Measurements from ENCODE around the gene OXSR1.

OXSR1 gene

DNA sequence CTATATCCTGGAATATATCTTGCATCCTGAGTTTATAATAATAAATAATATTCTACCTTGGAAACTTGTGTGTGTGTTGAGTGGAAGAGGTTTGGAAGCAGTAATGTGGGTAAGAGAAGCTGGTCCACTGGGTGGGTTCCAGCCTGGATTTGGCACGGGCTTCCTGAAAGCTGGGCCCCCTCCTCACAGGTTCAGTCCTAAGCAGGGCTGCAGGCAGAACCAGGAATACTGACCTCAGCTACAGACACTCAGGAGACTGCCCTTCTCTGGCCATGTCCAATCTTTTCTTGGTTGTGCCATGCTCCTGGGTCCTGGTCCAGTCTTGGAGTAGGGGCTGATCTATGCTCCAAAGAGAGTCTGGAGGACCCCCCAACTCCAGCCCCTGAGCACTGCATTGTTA is 22.4 kb upstream of the OXSR1 start:
- no peak overlapping the region for H3K4me3 ChIP-seq (ENCODE audit: low read depth, low read length)
- no peak for DNase-seq (ENCODE audit: low read depth)
- TF ChIP-seq, protein P1, sequence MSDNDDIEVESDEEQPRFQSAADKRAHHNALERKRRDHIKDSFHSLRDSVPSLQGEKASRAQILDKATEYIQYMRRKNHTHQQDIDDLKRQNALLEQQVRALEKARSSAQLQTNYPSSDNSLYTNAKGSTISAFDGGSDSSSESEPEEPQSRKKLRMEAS (IDR thresholded peaks at IDR 0.05; ENCODE audit: low read depth, low read length) = no peak

DNA sequence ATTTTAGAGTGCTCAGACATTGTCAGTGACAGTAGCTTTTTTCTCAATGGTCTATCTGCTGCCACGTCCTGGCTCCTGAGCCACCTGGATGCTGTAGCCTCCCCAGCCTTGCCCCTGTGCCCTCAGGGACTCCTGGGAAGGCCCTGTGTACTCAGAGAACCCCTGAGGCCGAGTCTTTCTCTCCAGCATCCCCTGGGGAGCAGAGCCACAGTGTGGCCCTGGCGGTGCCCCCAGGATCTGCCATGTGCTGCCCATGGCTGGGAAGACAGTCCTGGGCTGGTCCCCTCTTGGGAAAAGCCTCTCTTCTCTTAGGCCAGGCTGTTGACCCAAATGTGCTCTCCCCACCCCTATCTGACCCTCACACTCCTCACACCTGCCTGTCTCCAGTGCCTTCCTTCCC is 21.8 kb upstream of the OXSR1 start:
- H3K4me3 ChIP-seq (ENCODE audit: low read depth, low read length) = no peak overlapping the region
- no peak for DNase-seq (ENCODE audit: low read depth)
- TF ChIP-seq POLR2A (IDR thresholded peaks at IDR 0.05; ENCODE audit: extremely low read depth, insufficient read length) (no peak), MYC (IDR thresholded peaks at IDR 0.05; ENCODE audit: low read depth, low read length) (no peak)
- TF ChIP-seq, protein P2, sequence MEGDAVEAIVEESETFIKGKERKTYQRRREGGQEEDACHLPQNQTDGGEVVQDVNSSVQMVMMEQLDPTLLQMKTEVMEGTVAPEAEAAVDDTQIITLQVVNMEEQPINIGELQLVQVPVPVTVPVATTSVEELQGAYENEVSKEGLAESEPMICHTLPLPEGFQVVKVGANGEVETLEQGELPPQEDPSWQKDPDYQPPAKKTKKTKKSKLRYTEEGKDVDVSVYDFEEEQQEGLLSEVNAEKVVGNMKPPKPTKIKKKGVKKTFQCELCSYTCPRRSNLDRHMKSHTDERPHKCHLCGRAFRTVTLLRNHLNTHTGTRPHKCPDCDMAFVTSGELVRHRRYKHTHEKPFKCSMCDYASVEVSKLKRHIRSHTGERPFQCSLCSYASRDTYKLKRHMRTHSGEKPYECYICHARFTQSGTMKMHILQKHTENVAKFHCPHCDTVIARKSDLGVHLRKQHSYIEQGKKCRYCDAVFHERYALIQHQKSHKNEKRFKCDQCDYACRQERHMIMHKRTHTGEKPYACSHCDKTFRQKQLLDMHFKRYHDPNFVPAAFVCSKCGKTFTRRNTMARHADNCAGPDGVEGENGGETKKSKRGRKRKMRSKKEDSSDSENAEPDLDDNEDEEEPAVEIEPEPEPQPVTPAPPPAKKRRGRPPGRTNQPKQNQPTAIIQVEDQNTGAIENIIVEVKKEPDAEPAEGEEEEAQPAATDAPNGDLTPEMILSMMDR (IDR thresholded peaks at IDR 0.05; ENCODE audit: low read depth, low read length) = no peak
- TF ChIP-seq, protein P1 (IDR thresholded peaks at IDR 0.05; ENCODE audit: low read depth, low read length) = no peak

DNA sequence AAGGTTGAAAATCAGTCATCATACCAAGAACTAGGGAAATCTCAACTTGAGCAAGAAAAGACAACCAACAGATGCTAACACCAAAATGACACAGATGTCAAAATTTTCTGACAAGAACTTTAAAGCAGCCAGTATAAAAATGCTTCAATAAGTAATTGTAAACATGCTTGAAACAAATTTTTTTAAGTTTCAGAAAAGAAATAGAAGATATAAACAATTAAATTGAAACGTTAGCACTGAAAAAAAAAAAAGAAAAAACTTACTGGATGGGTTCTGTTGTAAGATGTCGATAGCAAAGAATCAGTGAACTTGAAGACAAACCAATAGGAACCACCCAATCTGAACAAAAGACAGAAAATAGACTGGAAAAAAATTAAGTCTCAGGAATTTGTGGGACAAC is 18.8 kb upstream of the OXSR1 start:
- TF ChIP-seq, protein P2 (IDR thresholded peaks at IDR 0.05; ENCODE audit: low read depth, low read length) = no peak
- TF ChIP-seq MYC (IDR thresholded peaks at IDR 0.05; ENCODE audit: low read depth, low read length) (no peak), POLR2A (IDR thresholded peaks at IDR 0.05; ENCODE audit: extremely low read depth, insufficient read length) (no peak)
- TF ChIP-seq, protein P1 (IDR thresholded peaks at IDR 0.05; ENCODE audit: low read depth, low read length) = no peak
- H3K4me3 ChIP-seq (ENCODE audit: low read depth, low read length) = no peak overlapping the region
- no peak for DNase-seq (ENCODE audit: low read depth)

- TF ChIP-seq, protein P1 (IDR thresholded peaks at IDR 0.05; ENCODE audit: low read depth, low read length) = no peak
- TF ChIP-seq, protein P2 (IDR thresholded peaks at IDR 0.05; ENCODE audit: low read depth, low read length) = no peak
- no peak for TF ChIP-seq POLR2A (IDR thresholded peaks at IDR 0.05; ENCODE audit: extremely low read depth, insufficient read length)
- no peak for TF ChIP-seq MYC (IDR thresholded peaks at IDR 0.05; ENCODE audit: low read depth, low read length)
- peak; percentile 75 for DNase-seq (ENCODE audit: low read depth)
- H3K4me3 ChIP-seq (ENCODE audit: low read depth, low read length) = no peak overlapping the region
Measured at GRCh38 chr3:38147421-38147820, 17.9 kb upstream of the OXSR1 start.

GRCh38 chr3:38148311-38148882 is 16.9 kb upstream of the OXSR1 start:
- no peak overlapping the region for H3K4me3 ChIP-seq (ENCODE audit: low read depth, low read length)
- TF ChIP-seq, protein P1 (IDR thresholded peaks at IDR 0.05; ENCODE audit: low read depth, low read length) = peak; percentile 81
- TF ChIP-seq POLR2A (IDR thresholded peaks at IDR 0.05; ENCODE audit: extremely low read depth, insufficient read length) = no peak
- TF ChIP-seq MYC (IDR thresholded peaks at IDR 0.05; ENCODE audit: low read depth, low read length) = 0 out of 2 replicates have a peak, but pooled peaks have one; percentile 14
- DNase-seq (ENCODE audit: low read depth) = peak; percentile 66

DNA sequence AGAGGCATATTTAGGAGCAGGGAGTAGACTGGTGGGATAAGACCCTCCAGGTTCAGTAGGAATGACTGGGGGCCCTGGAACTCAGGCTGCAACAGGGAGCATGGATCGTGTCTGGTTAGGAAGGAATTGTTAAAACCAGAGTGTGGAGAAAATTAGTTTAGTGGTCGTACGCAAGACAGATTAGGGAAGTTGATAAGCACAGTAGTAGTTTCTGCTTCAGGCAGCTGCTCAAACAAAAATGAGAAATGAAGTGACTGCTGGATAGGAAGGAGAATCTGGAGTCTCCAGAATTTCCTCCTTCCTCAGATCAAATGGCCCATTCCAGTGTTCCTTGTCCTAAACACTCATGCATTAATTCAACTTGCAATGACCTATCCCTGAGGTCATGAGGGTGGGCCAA is 15.6 kb upstream of the OXSR1 start:
- TF ChIP-seq, protein P2 (IDR thresholded peaks at IDR 0.05; ENCODE audit: low read depth, low read length) = no peak
- TF ChIP-seq POLR2A (IDR thresholded peaks at IDR 0.05; ENCODE audit: extremely low read depth, insufficient read length) (no peak), MYC (IDR thresholded peaks at IDR 0.05; ENCODE audit: low read depth, low read length) (no peak)
- TF ChIP-seq, protein P1 (IDR thresholded peaks at IDR 0.05; ENCODE audit: low read depth, low read length) = no peak
- H3K4me3 ChIP-seq (ENCODE audit: low read depth, low read length) = no peak overlapping the region
- DNase-seq (ENCODE audit: low read depth) = peak; percentile 74
